Skeletal muscle satellite cell (primary cell): Measurements from ENCODE around the gene VIPR2.

ENCODE experiments used
- H3K27me3 ChIP-seq: 2 replicates; pipeline ENCODE4 v1.7.0; 2013; ENCODE audit warnings: low read length; ENCODE audit not compliant: control insufficient read depth, insufficient read depth
- H3K36me3 ChIP-seq: 2 replicates; pipeline ENCODE4 v1.7.0; 2013; ENCODE audit warnings: mild to moderate bottlenecking, control low read depth, low read length; ENCODE audit not compliant: insufficient read depth
- H3K4me1 ChIP-seq: 2 replicates; pipeline ENCODE4 v1.7.0; 2013; ENCODE audit warnings: low read length; ENCODE audit not compliant: control insufficient read depth, insufficient read depth
- H3K4me2 ChIP-seq: 2 replicates; pipeline ENCODE4 v1.7.0; 2013; ENCODE audit warnings: mild to moderate bottlenecking, low read length
- H3K4me3 ChIP-seq: 2 replicates; pipeline ENCODE4 v1.7.0; 2013; ENCODE audit warnings: low read length
- H3K9ac ChIP-seq: 2 replicates; pipeline ENCODE4 v1.7.0; 2013; ENCODE audit warnings: mild to moderate bottlenecking, low read depth, low read length, moderate library complexity
- H3K9me3 ChIP-seq: replicated peaks from 2 replicates; pipeline ENCODE4 v1.7.0; 2013; ENCODE audit warnings: mild to moderate bottlenecking, control low read depth, low read length

Gene VIPR2

DNA sequence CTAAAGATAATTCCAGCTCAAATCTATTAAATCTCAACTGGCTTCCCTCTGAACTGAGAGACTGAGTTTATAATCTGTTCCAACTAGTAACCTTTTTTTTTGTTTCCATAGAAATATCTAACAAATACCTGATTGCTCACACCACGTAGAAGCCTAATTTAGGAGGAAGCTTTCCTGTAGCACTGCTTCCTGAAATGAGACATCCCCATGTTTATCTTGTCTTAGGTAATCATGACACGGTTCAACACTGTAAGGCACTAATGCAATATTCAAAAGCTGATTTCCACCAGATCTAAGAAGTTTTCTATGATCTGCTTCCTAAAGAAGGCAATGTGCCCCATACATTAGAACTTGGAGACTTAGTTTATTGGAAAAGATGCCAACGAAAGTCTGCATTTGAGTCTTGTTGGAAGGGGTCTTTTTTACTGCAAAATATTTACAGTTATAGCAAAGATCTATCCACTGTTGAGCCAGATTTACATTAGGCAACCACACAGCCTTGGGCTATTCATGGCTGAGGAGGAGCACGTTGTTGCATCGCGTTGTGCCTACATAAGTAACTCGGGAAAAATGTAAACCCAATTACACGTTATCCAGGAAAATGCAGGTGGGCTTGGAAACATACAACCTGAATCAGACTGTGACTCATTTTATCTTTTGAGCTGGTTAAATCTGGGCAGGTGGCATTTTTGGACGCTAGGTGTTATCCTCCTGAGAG lies 66.3 kb downstream of the VIPR2 start:
- no peaks in the 10 kb centered on the region for H3K36me3 ChIP-seq

DNA sequence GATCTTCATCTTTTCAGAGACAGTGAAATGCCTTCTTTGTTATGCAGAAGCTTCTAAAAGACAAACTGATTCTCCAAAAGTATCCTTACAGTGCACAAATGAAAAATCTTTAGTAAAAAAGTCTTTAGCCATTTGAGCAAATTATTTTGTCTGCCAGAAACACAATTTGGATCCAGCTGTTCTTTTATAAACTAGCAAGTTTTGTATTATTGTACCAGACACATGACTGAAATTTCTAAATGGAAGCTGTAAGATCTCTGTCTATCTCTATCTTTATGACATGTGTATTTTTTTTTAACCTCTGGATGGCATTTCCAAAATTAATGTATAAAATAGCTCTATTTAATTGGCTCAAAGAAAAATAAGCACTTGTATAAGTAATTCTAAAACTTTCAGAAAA lies 68.3 kb downstream of the VIPR2 start:
- H3K27me3 ChIP-seq: no peaks in the 10 kb centered on the region
- H3K4me3 ChIP-seq: no peak overlapping the region
- H3K9me3 ChIP-seq: no peaks in the 10 kb centered on the region
- no peak overlapping the region for H3K9ac ChIP-seq
- H3K36me3 ChIP-seq: no peaks in the 10 kb centered on the region
- no peaks in the 10 kb centered on the region for H3K4me1 ChIP-seq
- H3K4me2 ChIP-seq: no peak overlapping the region

More for the DNA sequence above, 66.3 kb downstream of the VIPR2 start:
- Histone ChIP-seq H3K4me3 (no peak overlapping the region), H3K27me3 (no peaks in the 10 kb centered on the region), H3K4me2 (no peak overlapping the region), H3K9me3 (no peaks in the 10 kb centered on the region), H3K9ac (no peak overlapping the region), H3K4me1 (no peaks in the 10 kb centered on the region)

DNA sequence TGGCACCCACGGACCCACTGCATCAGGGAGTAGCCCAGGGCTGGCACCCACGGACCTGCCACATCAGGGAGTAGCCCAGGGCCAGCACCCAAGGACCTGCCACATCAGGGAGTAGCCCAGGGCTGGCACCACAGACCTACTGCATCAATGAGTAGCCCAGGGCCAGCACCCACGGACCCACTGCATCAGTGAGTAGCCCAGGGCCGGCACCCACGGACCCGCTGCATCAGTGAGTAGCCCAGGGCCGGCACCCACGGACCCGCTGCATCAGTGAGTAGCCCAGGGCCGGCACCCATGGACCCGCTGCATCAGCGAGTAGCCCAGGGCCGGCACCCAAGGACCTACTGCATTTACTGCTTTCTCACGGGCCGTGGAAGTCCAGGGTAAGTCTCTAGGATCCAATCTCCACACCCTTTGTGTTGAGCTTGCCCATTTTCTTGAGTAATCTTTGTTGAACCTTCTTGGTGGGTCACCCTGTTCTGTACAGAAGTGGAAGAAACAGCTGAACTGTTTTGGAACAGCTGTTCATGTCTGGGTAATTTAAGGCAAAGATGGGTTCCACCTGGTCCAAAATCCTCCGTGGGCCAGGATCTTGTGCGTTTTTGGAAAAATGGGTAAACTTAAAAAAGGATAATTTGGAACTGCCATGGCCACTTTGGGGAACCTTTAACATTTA lies 69.0 kb downstream of the VIPR2 start:
- H3K4me1 ChIP-seq: no peaks in the 10 kb centered on the region
- no peaks in the 10 kb centered on the region for H3K27me3 ChIP-seq
- no peaks in the 10 kb centered on the region for H3K9me3 ChIP-seq
- no peak overlapping the region for H3K4me3 ChIP-seq
- no peak overlapping the region for H3K9ac ChIP-seq
- no peak overlapping the region for H3K4me2 ChIP-seq
- no peaks in the 10 kb centered on the region for H3K36me3 ChIP-seq

DNA sequence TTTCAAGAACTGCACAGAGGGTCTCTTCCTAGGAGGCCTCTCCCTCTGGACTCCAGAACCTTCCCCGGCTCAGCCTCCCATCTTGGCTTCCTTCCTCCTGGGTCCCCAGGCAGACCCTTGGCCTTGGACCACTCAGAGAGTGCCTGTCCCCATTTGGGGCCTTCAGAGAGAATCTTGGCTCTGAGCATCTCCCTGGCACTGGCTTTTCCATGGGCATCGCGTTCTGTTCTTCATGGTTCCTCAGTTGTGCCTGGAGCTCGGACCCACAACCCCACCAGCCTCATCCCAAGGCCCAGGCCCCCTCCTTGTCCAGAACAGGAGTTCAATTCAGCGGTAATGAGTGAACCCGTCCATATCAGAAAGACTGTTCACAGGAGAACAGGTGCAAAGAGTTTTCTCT lies 73.4 kb downstream of the VIPR2 start:
- Histone ChIP-seq H3K36me3 (no peaks in the 10 kb centered on the region), H3K4me3 (no peak overlapping the region), H3K27me3 (no peaks in the 10 kb centered on the region), H3K4me1 (no peaks in the 10 kb centered on the region), H3K9me3 (no peaks in the 10 kb centered on the region), H3K9ac (no peak overlapping the region), H3K4me2 (no peak overlapping the region)

DNA sequence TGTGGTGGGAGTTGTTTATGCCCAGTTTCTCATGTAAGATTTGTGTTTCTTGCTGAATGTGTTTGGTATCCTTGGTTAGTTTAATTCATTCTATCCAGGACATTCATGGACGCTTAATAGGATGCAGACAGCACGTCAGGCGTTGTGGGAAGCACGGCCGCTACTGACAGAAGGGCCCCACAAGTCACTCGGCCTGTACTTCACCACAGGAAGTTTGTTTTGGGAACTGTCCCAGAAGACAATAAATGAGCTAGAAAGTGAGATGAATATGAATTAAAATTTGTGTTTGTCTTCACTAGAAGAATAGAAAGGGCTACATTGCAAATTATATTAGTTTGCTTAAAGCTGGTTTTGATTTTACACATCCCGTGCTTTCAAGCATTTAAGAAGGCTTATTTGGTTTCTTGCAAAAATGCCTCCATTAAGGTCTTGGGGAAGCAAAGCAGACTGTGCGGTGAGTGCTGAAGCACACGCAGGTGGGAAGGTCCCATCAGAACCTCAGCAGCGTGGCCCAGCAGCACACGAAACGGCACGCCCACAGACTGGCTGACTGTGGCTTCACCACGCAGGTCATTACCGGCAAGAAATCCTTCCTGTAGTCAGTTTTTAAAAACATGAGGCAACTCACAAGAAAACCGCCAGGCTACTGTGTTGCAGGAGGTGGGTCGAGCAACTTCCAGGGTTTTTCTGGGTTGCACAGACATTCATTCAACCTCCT lies 74.1 kb downstream of the VIPR2 start:
- Histone ChIP-seq H3K4me3 (no peak overlapping the region), H3K4me2 (no peak overlapping the region), H3K9ac (no peak overlapping the region), H3K9me3 (no peaks in the 10 kb centered on the region), H3K4me1 (no peaks in the 10 kb centered on the region), H3K36me3 (no peaks in the 10 kb centered on the region), H3K27me3 (no peaks in the 10 kb centered on the region)

DNA sequence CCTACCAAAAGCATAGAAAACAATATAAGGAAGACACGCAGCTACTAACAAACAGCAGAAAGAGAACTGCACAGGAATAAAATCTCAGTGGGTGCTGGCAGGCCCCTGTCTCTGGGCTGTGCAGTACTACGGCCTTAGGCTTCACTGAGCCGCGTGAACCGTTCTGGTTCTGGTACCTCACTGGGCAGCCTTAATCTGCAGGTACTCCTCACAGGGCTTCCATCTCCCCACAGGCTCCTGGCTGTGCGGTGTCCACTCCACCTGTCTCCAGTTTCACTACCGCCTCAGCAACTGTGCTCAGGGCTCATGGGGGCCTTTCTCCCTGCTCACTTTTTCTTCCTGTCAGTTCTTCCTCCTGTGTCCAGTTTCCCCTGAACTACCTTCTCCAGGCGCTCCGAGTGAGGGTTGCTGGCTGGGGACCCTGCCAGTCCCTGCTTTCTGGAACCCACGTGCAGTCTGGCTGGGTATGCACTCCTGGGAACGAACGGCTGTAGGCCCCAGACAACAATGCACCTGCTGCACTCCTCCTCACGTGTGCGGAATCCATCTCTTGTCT lies 75.7 kb downstream of the VIPR2 start:
- Histone ChIP-seq H3K36me3 (no peaks in the 10 kb centered on the region), H3K4me2 (no peak overlapping the region), H3K4me1 (no peaks in the 10 kb centered on the region), H3K9ac (no peak overlapping the region), H3K9me3 (no peaks in the 10 kb centered on the region), H3K4me3 (no peak overlapping the region), H3K27me3 (no peaks in the 10 kb centered on the region)

DNA sequence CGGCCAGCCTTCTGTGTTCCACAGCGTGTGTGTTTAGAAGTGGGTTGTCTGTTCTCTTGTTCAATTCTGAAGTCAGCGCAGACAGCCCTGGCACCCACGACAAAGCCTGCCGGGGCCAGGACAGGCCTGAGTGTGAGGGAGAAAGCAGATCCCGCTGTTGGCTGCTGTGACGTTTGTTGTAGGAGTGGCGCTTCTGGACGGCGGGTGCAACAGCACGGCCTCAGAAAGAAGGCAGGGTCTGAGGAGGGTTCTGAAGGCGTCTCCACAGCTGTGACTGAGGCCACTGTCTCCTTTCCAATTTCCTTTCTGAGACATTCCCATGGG lies 76.2 kb downstream of the VIPR2 start:
- H3K4me1 ChIP-seq: no peaks in the 10 kb centered on the region
- no peak overlapping the region for H3K4me2 ChIP-seq
- no peaks in the 10 kb centered on the region for H3K36me3 ChIP-seq
- no peaks in the 10 kb centered on the region for H3K9me3 ChIP-seq
- H3K27me3 ChIP-seq: no peaks in the 10 kb centered on the region
- H3K4me3 ChIP-seq: no peak overlapping the region
- H3K9ac ChIP-seq: no peak overlapping the region

DNA sequence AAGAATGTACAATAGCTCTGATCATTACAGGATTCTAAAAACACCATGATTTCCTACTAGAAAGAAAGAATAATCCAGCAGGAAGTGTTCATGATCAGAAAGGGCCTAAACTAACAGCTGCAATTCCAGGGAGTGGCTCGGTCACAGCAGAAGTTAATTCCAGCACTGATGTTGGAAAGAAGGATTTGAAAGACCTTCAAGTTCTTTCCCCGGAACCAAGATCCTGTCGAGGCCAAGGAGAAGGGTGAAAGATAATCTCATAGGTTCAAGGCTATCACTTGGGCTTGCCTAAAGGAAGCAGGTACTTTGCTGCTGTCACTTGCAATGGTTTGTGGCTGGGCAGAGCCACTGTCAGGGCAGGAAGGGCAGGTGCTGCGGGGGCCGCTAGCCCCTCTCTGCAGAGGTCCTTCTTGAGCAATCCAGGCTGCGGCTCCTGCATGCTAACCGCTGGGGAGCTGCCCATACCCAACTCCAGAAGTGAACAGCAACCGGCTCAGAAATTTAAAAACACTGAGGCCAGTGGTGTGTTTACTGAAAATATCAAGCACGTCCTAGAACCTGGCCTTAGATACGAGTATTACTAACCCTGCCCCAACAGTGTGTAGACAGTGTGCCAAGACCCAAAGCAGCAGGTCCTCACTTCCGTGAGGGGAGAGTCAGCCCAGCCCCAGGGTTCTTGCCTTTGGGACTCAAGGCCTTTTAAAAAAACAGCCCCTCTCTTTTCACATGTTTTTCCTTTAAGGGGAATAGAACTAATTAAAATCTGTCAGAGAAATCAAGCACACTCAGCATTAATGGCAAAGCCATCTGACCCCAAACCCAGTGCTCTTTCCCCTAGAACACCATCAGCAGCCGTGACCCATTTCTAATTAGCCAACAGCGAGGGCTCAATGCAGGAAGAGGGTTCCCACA lies 76.8 kb downstream of the VIPR2 start:
- Histone ChIP-seq H3K36me3 (no peaks in the 10 kb centered on the region), H3K9ac (no peak overlapping the region), H3K4me2 (no peak overlapping the region), H3K4me3 (no peak overlapping the region), H3K27me3 (no peaks in the 10 kb centered on the region), H3K9me3 (no peaks in the 10 kb centered on the region), H3K4me1 (no peaks in the 10 kb centered on the region)

DNA sequence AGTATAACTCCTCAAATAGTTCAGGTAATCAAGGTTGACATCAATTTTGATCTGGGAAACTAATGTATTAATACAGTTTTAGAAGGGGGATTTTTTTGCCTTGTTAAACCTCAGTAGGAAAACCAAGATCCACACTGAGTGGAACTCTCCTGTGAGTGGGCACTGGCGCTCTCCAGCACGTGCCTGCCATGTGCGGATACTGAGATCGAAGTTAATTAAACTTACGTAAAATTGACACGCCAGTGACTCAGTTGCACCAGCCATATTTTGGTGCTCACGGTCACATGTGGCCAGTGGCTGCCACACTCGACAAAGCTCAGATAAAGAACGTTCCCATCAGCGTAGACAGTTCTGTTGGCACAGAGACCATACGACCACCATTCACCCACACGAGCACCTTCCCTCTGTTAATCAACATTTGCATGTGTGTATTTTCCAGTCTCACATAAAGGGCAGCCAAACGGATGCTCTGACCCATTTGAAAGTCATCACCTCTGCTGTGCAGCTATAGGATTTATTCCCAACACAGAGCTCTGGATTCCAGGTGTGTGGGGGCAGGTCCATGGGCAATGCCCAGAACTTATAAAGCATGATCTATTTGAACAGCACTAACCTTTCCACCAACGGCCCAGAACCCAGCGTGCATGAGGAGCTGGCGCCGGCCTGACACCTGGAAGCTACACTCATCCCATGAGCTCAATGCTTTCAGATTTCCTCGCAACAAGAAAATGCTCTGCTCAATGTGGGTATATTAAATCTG lies 77.7 kb downstream of the VIPR2 start:
- Histone ChIP-seq H3K36me3 (no peaks in the 10 kb centered on the region), H3K27me3 (no peaks in the 10 kb centered on the region), H3K4me1 (no peaks in the 10 kb centered on the region), H3K4me2 (no peak overlapping the region), H3K4me3 (no peak overlapping the region), H3K9me3 (no peaks in the 10 kb centered on the region), H3K9ac (no peak overlapping the region)

DNA sequence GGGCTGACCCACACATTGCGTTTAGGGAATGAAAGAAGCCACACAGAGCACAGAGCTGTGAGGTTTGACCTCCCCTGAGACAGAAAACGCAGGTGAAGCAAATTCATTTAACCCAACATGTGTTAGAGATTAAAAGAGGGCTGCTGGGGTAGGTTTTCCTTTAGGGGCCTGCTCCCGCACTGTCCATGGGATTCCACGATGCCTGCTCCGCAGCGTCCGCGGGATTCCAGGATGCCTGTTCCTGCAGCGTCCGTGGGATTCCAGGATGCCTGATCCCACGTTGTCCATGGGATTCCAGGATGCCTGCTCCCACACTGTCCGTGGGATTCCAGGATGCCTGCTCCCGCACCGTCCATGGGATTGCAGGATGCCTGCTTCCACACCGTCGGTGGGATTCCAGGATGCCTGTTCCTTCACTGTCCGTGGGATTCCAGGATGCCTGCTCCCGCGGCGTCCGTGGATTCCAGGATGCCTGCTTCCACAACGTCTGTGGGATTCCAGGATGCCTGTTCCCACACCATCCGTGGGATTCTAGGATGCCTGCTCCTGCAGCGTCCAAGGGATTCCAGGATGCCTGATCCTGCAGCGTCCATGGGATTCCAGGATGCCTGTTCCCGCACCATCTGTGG lies 78.7 kb downstream of the VIPR2 start:
- Histone ChIP-seq H3K4me1 (no peaks in the 10 kb centered on the region), H3K9ac (no peak overlapping the region), H3K4me2 (no peak overlapping the region), H3K36me3 (no peaks in the 10 kb centered on the region), H3K27me3 (no peaks in the 10 kb centered on the region), H3K9me3 (no peaks in the 10 kb centered on the region), H3K4me3 (no peak overlapping the region)
